Fibroblast of skin of left quadriceps (primary cell): ENCODE measurements around the gene KANK2.

Source experiments
- DNase-seq, 2 experiments: peaks; one replicate each; pipeline ENCODE4 v3.0.0-alpha.2; 2013; ENCODE audit warnings: low read depth in 2 of 2

The KANK2 gene

DNA sequence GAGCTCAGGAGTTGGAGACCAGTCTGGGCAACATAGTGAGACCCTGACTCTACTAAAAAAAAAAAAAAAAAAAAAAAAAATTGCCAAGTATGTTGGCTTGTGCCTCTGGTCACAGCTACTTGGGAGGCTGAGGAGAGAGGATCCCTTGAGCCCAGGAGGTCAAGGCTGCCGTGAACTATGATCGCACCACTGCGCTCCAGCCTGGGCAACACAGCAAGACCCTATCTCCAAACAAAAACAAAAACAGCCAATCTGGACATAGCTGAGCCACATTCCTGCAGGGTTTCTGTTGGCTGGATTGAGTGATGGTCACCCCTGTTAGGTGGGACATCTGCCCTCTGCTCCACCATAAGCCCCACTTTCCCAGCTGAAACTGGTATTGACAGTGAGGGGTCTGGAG lies 28.5 kb upstream of the KANK2 start:
- DNase-seq: no peak

DNA sequence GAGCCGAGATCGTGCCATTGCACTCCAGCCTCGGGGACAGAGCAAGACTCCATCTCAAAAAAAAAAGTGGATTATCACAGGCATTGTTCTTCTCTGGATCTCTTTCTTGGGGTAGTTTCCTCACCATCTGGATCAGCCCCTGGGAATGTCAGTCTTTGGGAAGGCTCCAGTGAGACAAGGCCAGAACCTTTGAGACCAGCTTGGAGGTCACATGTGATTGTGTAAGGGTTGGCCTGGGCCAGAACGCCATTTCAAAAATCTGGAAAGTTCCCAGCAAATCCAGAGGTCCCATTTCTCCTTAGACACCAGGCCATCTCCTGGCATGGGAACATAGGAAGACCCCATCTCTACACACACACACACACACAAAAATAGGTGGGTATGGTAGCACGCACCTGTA lies 27.8 kb upstream of the KANK2 start:
- DNase-seq: no peak

DNA sequence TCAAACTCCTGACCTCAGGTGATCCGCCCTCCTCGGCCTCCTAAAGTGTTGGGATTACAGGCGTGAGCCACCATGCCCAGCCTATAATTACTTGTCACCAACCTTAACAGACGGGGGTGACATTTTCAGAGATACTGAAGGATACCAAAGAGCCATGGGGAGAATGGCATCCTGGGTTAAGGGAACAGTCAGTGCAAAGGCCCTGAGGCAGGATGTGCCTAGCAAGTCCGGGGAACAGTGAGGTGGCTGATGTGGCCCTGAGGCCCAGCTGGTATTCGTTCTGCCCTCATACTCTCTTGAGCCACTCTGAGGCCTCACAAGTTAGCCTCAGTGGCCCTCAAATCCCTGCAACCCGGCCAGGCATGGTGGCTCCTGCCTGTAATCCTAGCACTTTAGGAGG lies 27.1 kb upstream of the KANK2 start:
- no peak for DNase-seq

DNA sequence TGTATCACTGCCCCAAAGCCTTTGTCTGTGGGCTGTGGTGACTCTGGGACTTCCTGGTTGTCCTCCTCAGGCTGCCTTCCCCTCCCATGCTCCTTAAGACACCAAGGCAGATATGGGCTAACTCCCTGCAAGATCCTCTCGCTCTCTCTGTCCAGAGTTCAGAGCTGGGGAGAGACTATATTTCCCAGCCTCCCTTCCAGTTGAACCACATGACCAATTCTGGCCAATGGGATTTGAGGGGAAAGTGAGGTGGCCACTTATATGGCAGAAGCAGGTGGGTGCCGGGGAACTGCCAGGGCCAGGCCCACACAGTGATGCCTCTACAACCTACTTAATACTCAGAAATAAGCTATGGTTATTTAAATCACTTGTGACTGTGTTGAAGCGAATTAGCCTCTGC lies 25.9 kb upstream of the KANK2 start:
- DNase-seq: no peak

DNA sequence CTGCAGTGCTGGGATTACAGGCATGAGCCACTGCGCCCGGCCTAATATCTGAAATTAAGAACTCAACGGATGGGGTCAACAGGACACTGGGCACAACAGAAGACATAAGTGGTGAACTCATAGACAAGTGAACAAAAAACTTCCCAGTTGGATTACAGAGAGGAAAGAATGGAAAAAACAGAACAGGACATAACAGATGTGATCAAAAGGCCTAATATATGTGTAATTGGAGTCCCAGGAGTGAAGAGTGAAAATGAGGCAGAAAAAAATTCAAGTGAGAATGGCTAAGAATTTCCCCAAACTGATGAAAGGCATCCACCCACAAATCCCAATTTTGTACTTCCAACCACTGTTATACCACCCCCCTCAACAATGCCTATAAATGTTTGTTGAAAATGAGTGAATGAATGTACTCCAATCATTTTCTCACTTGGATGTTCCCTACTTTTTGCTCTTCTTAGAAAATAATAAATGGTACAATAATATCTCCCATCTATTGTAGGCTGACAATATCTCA lies 23.8 kb upstream of the KANK2 start:
- no peak for DNase-seq

DNA sequence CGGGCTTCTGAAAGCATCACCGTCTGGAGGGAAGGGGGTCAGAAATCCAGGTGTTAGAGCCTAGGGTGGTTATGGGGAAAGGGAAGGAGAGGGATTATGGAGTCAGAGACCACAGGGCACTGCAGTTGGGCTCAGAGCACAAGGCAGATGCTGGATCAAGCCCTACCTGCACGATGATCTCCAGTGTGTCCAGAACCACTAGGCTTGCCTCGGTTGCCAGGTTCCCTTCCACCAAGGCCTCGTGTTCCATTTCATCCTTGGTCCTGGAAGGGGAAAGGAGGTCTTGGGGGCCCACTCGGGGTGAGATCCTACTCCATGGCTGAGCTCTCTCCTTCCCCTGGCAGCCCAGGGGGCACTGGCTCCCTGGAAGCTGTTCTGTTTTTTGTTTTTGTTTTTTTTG lies 17.0 kb upstream of the KANK2 start:
- DNase-seq: no peak

DNA sequence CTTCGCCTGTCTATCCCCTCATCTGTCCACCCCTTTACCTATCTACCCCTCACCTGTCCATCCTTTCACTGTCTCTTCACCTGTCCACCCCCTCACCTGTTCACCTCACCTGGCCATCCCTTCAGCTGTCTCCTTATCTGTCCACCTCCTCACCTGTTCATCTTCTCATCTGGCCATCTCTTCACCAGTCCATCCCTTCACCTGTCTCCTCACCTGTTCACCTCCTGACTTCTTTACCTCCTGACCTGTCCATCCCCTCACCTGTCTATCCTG lies 13.2 kb upstream of the KANK2 start:
- DNase-seq: no peak

DNA sequence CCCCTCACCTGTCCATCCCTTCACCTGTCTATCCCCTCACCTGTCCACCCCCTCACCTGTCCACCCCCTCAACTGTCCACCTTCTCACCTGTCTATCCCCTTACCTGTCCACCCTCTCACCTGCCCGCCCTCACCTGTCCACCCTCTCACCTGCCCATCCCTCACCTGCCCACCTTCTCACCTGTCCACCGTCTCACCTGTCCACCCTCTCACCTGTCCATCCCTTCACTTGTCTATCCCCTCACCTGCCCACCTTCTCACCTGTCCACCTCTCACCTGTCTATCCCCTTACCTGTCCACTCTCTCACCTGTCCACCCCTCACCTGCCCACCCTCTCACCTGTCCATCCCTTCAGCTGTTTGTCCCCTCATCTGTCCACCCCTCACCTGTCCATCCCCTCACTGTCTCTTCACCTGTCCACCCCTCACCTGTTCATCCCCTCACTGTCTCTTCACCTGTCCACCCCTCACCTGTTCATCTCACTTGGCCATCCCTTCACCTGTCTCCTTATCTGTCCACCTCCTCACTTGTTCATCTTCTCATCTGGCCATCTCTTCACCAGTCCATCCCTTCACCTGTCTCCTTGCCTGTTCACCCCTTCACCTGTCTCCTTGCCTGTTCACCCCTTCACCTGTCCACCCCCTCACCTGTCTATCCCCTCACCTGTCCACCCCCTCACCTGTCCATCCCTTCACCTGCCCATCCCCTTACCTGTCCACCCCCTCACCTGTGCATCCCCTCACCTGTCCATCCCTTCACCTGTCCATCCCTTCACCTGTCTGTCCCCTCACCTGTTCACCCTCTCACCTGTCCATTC lies 12.7 kb upstream of the KANK2 start:
- no peak for DNase-seq

DNA sequence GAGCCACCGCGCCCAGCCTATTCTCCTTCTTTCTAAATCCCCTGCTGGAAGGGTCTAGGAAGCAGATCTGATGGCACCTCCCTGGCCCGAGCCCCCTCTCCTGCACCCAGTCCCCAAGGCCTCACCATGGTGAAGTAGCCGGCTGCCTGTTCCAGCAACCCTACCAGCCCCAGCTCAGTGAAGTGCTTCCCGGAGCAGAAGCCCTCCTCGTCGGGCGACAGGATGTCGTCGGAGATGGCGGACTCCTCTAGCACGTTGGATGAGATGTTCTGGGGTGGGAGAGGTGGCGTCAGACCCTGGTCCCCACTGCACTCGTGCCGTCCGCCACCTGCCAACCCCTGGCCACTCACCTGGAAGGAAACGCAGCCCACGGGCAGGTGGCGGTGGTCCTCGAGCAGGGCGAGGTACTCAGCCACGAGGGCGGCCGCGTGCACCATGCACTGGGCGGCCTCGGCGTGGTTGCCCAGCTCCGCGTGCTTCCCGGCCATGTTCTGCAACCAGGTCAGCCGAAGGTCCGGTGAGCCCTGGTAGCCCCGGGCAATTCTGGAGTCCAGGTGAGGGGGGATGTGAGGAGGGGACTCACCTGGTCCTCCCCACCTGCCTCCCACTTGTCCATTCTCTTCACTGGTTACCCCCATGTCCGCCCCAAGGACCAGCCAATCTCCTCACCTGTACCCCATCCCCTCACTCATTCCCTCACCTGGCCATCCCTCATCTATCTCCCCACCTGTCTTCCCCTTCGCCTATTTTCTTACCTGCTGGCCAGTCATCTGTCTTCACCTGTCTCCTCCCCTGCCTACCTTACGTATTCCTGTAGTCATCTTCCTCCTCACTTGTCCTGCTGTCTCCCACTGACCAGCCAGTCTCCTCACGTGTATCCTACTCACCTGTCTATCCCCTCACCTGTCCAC lies 11.5 kb upstream of the KANK2 start:
- DNase-seq: no peak

DNA sequence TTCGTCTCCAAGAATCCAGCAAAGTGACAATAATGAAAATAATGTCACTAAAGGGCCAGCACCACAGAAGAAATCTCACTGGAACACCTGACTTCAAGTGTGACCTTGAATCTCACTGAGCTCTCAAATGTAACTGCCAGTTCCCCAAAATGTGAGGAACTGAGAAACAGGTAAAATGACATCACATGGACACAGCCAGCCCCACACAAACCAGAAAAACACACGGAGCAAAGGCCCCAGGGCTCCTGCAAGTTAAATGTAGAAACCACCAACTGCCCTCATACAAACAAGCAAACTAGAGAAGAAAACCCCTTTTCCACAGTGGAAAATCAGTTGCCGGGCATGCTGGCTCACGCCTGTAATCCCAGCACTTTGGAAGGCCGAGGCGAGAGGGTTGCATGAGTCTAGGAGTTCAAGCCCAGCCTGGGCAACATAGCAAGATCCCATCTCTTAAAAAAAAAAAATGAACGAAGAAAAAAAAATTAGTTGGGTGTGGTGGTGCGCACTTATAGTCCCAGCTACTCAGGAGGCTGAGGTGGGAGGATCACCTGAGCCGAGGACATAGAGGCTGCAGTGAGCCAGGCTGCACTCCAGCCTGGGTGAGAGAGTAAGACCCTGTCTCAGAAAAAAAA lies 8.7 kb upstream of the KANK2 start:
- DNase-seq: no peak

DNA sequence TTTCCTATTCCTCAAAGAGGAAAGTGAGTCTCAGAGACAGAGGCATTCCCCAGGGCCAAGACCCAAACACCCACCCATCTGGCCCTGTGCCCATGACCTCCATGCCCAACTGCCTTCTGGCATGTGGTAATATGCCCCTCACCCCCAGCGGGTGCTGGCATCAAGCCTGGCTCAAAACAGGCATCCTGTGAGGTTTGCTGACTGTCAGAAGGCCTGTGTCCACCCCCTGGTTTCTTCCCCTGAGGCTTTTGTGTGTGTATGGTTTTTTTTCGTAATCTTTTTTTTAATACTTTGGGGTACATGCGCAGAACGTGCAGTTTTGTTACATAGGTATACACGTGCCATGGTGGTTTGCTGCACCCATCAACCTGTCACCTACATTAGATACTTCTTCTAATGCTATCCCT lies 7.6 kb upstream of the KANK2 start:
- DNase-seq: no peak

DNA sequence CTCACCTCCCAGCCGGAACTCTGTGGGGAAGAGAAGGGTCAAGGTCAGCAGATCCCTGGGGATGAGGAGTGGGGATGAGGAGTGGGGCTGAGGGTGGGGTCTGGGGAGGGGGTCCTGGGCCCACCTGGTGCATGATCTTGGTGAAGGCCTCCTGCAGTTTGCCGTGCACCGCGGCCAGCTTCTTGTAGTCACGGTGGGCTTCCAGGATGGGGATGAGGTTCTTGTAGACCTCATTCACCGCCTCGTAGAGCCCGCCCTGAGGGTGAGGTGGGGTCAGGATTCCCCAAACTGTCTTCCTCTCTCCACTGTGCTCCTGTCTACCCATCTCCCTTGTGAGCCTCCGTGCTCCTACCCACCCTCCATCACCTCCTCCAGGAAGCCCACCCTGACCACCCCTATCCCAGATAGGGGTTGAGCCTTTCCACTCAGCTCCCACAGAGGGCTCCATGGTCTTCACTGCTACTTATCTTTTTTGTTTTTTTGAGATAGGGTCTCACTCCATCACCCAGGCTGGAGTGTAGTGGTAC lies 6.8 kb upstream of the KANK2 start:
- DNase-seq: no peak

DNA sequence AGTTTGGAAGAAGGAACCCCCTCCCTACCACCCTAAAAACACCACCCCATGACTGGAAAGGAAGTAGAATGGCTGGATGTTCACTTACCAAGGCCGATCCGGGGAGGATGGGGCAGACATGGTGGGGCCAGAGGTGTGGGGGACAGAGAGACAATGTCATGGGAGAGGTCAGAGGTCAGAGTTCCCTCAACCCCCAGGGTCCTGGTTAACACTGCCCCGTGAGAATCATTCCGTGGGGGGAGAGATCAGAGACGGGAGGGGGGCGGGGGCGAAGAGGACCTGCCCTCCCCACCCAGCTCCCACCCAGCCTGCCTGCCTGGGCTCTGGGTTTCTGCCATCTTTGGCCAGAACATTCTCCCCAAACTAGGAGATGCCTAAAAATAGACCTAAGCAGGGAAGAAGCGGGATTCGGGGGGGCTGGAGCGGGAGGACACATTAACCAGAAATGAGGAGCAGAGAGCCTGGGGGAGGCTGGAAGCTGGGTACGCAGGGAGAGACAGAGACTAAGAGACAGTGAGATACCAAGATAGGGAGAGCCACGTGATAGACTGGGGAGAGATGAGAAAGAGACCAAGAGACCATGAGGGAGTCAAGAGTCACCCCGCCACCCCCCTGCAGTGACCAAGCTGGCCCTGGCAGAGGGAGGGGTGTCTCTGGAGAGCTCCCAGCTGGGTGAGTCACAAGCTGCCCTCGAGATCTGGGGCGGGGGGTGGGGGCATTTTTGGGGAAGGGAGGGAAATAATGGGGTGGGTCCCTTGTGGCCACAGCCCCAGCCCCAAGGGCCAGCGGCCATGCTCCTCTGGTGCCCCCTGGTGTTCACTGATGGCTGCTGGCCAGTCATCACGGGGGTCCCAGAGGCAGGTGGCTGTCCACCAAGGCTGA lies 6.1 kb upstream of the KANK2 start:
- peak; percentile 57 to 64 for DNase-seq

DNA sequence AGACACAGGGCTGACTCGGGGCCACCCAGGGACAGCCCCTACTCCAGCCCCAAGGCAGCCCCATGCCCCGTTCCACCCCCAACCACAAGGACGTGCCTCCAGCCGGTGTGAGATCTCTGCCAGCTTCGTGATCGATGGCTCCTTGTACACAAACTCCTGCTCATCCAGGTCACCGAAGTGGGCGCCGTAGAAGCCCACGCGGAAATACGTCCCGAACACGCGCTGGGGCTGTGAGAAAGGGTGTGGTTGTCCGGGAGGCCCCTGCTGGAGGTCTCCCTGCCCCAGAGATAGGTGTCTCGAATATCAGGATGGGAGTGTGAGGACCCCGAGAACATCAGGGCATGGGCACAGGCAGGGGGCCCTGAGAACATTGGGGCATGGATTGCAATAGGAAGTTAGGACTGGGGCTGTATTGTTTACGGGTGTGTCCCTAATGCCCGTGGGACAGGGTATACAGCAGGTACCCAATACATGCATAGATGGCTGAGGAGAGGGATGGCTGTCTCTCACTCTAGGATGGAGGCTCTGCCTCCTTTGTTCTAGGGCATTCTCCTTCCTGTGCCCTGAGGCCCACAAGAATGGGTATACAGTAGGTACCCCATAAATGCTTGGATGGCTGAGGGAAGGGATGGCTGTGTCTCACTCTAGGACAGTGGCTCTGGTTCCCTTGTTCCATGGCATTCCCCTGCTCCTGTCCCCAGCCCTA lies 5.3 kb upstream of the KANK2 start:
- no peak for DNase-seq

DNA sequence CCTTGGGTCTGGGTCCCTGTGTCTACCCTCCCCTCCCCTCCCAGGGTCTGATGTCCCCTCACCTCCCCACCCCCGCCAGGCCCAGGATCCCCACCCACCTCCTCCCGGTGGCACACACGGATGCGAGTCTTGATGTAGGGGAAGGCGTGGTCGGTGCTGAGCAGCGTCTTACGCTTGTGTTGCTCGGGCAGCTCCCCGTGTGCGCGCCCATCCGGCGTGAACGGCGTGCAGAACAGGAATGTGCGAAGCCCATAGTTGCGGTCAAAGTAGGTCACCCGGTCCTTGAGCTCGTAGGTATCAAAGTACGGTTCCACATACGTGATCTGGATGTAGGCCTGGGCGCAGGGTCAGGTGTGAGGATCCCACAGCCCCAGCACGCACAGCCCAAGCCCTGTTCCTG lies 4.4 kb upstream of the KANK2 start:
- no peak for DNase-seq

DNA sequence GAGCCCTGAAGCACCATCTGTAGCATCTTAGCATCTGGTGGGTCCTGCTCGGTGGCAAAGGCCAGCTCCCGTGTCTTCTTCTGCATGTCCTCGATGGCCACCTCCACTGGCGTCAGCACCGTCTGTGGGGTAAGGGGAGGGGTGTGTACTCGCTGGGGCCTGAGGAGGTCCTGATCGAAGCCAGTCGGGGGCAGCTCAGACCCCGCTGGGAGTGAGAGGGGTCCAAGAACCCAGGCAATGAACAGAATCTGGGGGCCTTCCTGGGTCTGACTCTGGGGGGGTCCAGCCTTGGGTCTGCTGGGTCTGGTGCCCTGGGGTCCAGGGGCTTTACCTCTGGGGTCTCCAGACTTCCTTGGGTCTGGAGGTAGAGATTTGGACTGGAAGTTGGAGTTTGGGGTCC lies 3.6 kb upstream of the KANK2 start:
- no peak for DNase-seq

DNA sequence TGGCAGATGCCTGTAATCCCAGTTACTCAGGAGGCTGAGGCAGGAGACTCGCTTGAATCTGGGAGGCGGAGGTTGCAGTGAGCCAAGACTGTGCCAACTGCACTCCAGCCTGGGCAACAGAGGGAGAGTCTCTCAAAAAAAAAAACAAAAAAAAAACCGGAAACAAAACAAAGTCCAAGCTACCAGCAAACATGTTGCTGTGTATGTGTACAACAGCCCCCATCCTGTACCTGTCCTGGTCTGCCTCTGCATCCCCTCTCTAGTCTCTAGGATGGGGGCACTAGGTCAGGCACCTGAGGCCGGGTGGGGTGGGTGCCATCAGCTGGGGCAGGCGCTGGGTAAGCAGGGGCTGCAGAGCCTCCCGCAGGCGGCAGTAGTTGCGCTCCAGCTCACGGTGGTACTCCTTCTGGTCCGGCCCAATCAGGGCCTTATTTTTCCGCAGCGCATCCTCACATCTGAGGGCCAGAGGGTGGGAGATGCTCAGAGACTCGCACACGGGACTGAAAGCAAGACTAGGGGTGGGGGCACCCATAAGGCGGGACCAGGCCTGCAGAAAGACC lies 2.8 kb upstream of the KANK2 start:
- DNase-seq: no peak

DNA sequence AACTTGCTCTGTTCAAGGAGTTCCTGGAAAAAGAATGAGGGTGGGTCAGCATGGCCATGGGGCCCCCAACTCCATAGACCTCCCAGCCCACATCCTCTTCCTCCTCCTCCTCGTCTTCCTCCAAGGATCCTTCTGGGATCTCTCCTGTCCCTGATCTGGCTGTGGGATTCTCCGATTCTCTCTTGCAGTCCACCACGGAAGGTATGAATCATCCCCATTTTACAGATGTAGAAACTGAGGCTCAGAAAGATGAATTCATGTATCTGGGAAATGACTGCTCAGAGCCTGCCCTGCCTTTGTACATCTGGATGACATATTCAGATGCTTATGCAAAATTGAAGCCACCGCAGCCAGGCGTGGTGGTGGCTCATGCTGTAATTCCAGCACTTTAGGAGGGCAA lies 2.2 kb upstream of the KANK2 start:
- no peak for DNase-seq

DNA sequence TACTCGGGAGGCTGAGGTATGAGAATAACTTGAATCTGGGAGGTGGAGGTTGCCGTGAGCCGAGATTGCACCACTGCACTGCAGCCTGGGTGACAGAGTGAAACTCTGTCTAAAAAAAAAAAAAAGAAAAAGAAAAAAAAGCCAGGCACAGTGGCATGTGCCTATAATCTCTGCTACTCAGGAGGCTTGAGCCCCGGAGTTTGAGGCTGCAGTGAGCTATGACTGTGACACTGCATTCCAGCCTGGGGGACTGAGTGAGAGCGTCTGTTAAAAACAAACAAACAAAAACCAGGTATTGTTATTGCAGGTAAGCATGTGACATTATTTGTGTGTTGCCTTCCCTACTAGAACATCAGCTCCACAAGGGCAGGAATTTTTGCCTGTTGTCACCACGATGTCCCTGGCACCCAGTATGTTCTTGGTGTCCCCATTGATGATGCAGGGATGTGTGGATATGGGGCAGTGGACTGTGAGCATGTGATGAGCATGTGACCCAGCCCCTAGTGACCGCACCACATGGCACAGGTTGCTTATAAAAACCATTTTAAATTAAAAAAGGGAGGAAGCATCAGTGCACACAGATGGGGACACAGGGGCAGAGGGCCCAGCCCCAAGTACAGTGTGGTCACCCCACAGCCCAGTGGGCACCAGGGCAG lies 1.6 kb upstream of the KANK2 start:
- no peak for DNase-seq

DNA sequence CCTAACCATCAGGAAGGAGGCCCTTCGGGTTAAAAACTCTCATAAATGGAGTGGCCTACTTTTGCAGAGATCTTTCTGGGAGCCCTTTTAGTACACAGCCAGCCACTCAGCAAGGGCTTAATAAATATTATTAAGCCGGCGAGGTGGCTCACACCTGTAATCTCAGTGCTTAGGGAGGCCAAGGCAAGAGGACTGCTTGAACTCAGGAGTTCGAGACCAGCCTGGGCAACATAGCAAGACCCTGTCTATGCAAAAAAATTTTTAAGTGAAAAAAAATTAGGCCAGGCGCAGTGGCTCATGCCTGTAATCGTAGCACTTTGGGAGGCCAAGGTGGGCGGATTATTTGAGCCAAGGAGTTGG lies 810 bp upstream of the KANK2 start:
- no peak for DNase-seq
